ENCODE measurements around the gene NKAIN4.

DNA sequence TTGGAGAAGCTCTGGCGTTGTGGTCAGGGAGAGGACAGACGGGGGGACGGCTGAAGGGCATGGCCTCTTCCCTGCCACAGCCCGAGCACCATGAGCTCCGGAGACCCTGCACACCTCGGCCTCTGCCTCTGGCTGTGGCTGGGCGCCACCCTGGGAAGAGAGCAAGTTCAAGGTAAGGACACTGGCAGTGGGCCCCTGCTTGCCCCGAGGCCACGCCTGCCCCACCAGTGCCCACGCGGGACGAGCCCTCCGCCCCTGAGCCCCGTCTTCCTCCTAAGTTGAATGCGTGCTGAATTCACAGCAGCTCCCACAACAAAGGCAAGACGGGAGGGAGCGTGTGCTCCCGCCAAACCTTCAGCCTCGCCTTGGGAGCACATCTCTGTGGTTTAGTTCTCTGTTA lies 40.8 kb upstream of the NKAIN4 start:
- TF ChIP-seq, protein P1, sequence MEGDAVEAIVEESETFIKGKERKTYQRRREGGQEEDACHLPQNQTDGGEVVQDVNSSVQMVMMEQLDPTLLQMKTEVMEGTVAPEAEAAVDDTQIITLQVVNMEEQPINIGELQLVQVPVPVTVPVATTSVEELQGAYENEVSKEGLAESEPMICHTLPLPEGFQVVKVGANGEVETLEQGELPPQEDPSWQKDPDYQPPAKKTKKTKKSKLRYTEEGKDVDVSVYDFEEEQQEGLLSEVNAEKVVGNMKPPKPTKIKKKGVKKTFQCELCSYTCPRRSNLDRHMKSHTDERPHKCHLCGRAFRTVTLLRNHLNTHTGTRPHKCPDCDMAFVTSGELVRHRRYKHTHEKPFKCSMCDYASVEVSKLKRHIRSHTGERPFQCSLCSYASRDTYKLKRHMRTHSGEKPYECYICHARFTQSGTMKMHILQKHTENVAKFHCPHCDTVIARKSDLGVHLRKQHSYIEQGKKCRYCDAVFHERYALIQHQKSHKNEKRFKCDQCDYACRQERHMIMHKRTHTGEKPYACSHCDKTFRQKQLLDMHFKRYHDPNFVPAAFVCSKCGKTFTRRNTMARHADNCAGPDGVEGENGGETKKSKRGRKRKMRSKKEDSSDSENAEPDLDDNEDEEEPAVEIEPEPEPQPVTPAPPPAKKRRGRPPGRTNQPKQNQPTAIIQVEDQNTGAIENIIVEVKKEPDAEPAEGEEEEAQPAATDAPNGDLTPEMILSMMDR (IDR thresholded peaks at IDR 0.05), result no peak
- no peak for TF ChIP-seq ZFX (IDR thresholded peaks at IDR 0.05; ENCODE audit: borderline replicate concordance)

All from 22Rv1 (cell line).